ENCODE results near the gene COL23A1.

Gene COL23A1

DNA sequence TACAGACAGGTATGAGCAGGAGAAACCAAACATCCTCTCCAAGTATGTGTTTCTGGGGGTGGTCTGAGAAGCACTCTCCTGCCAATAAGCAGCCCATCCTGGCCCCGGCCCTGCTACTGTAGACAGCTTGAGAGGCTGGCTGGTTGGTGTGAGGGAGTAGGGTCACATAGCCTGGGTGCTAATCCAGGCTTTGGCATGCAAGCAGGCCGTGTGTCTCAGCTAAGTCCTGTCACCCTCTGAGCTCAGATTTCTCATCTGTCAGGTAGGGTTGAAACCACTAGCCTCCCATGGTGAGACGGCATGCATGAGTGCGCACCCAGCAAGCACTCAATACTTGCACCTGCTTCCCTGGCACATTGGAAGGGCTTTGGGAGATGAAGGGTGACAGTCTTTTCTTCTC lies 307.8 kb downstream of the COL23A1 start:
- TF ChIP-seq CTCF (IDR thresholded peaks at IDR 0.05; ENCODE audit: low read depth, low read length, missing control alignments): no peak
- H3K4me3 ChIP-seq (ENCODE audit: low read depth, low read length): no peak overlapping the region
- DNase-seq (ENCODE audit: low read depth): no peak

- no peak overlapping the region for H3K4me3 ChIP-seq (ENCODE audit: low read depth, low read length)
- TF ChIP-seq CTCF (IDR thresholded peaks at IDR 0.05; ENCODE audit: low read depth, low read length, missing control alignments): no peak
- no peak for DNase-seq (ENCODE audit: low read depth)
Measured at GRCh38 chr5:178281331-178281730, 308.9 kb downstream of the COL23A1 start.

- H3K4me3 ChIP-seq (ENCODE audit: low read depth, low read length): no peak overlapping the region
- no peak for DNase-seq (ENCODE audit: low read depth)
- no peak for TF ChIP-seq CTCF (IDR thresholded peaks at IDR 0.05; ENCODE audit: low read depth, low read length, missing control alignments)
Measured at GRCh38 chr5:178280631-178281030, 309.6 kb downstream of the COL23A1 start.

DNA sequence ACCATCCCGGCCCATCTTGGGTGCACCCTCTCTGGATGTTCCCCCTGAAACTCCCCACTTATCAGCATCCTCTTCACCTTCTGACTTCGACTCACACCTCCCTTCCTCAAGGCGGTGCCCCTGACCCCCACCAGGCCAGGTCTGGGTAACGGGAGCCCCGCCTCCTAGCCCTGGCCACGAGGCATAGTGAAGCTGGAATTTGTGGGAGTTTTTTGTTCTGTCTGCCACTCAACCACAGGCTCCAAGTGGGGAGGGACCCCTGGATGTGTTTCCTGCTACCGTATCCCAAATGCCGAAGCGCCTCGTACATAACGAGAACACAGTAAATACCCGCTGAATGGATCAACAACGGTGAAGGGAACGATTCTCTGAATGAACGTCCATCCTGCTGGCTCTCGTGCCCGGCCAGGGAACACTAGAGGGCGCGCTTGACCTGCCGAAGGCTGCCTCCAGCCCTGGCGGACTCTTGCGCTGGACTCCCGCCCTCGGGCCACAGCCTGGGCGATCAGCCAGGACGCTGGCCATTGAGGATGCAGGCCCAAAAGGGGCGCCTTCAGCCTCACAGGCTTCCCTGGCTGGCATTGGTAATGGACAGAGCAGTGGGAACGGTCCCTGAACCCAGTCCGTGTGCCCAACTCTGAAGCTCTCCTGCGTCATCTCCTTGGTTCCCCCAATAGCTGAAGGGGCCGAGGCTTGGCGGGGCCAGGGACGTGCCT lies 310.3 kb downstream of the COL23A1 start:
- no peak for DNase-seq (ENCODE audit: low read depth)
- peak; percentile 93 for TF ChIP-seq CTCF (IDR thresholded peaks at IDR 0.05; ENCODE audit: low read depth, low read length, missing control alignments)
- H3K4me3 ChIP-seq (ENCODE audit: low read depth, low read length): no peak overlapping the region

DNA sequence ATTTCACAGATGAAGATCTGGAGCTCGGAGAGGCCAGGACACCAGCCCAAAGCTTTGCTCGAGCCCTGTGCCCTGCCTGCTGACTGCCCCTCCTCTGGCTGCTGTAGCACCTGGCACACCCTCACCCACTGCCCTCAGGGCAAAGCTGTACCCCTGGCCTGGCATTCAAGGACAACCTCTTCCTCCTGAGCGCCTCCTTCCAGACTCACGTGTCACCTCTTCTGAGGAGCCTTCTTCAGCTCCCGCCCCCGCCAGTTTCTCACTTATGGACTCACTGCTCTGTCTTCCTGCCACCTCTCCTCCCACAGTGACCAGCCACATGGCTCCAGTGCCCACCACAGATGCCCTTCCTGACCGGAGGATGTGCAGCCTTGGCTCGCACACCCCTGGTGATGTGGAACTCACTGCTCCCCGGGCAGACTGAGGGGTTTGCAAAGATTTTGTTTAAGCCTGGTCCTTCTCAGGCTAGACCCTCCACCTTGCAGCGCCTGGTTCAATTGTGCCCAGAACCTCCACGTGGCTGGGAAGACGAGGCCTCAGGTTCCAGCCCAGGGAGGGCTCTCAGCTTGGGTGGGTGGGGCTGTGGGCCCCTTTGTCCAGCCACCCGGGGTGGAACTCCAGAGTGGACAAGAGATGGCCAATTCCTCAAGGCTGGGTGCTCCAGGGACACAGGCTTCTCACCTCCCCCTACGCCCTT lies 311.0 kb downstream of the COL23A1 start:
- TF ChIP-seq CTCF (IDR thresholded peaks at IDR 0.05; ENCODE audit: low read depth, low read length, missing control alignments): no peak
- no peak for DNase-seq (ENCODE audit: low read depth)
- H3K4me3 ChIP-seq (ENCODE audit: low read depth, low read length): no peak overlapping the region

DNA sequence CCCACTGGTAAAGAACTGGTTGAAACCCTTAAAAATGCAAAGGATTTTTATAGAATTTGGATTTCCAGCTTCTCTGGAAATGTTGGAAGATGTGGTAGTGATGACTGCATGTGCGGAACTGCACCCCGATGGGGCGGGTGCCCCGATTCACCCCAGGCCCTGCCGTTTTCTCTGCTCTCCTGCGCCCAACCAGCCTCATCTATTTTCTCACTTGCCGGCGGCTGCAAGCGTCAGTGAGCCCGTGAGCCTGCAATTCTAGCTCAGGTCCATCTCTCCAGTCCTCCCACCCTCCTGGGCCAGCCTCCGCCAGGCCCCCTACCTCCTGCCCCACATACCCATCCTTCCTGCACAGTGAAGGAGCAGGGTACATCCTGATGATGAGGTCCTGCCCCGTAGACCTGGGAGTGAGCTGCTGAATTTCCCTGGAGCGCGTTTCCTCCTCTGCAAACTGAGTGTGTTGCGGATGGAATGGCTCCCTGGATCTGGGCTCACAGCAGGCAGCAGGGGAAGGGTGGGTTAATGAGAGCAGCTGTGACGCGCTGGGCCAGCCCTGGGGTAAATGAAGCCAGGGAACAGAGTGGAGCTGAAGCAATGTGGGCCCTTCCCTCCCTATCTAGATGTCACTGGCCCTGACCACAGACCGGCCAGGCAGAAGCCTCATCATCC lies 311.7 kb downstream of the COL23A1 start:
- no peak for DNase-seq (ENCODE audit: low read depth)
- no peak overlapping the region for H3K4me3 ChIP-seq (ENCODE audit: low read depth, low read length)
- TF ChIP-seq CTCF (IDR thresholded peaks at IDR 0.05; ENCODE audit: low read depth, low read length, missing control alignments): no peak
